Measurements from ENCODE around the gene OTX1. TPM values are rescaled to one million over a fixed set of nuclear protein-coding genes. Genes with fewer than 3 reads are reported as not detected.

The OTX1 gene
- total and polyA plus RNA-seq, 2 of the 4 experiments (the other 2 are of a cell fraction) = 0.03 TPM; not detected in 1

GRCh38 chr2:63051042-63051794, 588 bp downstream of the OTX1 start:
- Histone ChIP-seq H3K9ac (ENCODE audit: low read depth, low read length) (no peak overlapping the region), H2AK9ac (replicated peaks; ENCODE audit: low read depth, low read length, poor library complexity) (peak overlapping the region; percentile 34), H3K4me3 (ENCODE audit: insufficient read depth, low read depth, low read length) (peak overlapping the region; percentile 58), H4K20me1 (ENCODE audit: insufficient read depth, low read length) (peaks cover 13% of the 10 kb centered on the region; the same call in 1 of the 2 replicates), H4K91ac (ENCODE audit: insufficient read depth, low read depth, low read length) (no peak overlapping the region), H3K18ac (ENCODE audit: low read depth, low read length) (no peak overlapping the region), H3K4ac (ENCODE audit: low read depth, low read length) (no peak overlapping the region), H3K27me3 (ENCODE audit: control insufficient read depth, insufficient read depth, low read length) (peaks cover 84% of the 10 kb centered on the region), H3K27ac (ENCODE audit: insufficient read depth, low read length) (no peak overlapping the region), H3K36me3 (ENCODE audit: control insufficient read depth, insufficient read depth, low read length) (peaks cover 4% of the 10 kb centered on the region; the same call in 1 of the 2 replicates), H3K79me1 (ENCODE audit: low read depth in 1 of 2, low read length in 2 of 2) (no peaks in the 10 kb centered on the region), H3K4me2 (ENCODE audit: low read depth, low read length) (peak overlapping the region; percentile 100), H2BK20ac (ENCODE audit: low read depth, low read length) (no peak overlapping the region), H2BK15ac (ENCODE audit: low read depth, low read length) (no peak overlapping the region), H4K5ac (ENCODE audit: low read depth, low read length) (no peak overlapping the region), H3K14ac (replicated peaks; ENCODE audit: low read depth, low read length) (no peak overlapping the region), H2BK120ac (ENCODE audit: low read depth, low read length) (no peak overlapping the region), H2AFZ (replicated peaks; ENCODE audit: low read length, poor library complexity) (peak overlapping the region; percentile 91), H3K23ac (ENCODE audit: low read depth, low read length) (no peak overlapping the region; the same call in 1 of the 2 replicates), H4K8ac (ENCODE audit: low read depth in 2 of 2, low read length in 2 of 2) (no peak overlapping the region), H2BK5ac (ENCODE audit: low read depth, low read length, poor library complexity, severe bottlenecking) (no peak overlapping the region), H2AK5ac (ENCODE audit: low read depth, low read length) (no peak overlapping the region), H3K9me1 (ENCODE audit: insufficient read depth, low read length) (peaks cover 3% of the 10 kb centered on the region; the same call in 1 of the 2 replicates), H3K4me1 (ENCODE audit: control insufficient read depth, insufficient read depth, low read length) (peaks cover 7% of the 10 kb centered on the region), H3K56ac (ENCODE audit: extremely low read depth, insufficient read depth, low read length) (no peak overlapping the region), H3K9me3 (ENCODE audit: control insufficient read depth, insufficient read depth, low read length) (peaks cover 43% of the 10 kb centered on the region)
- no TSS peak for BruUV-seq (replicated peaks)
- TF ChIP-seq MXI1 (IDR thresholded peaks at IDR 0.05; ENCODE audit: borderline replicate concordance, low read depth, low read length) (no peak), NFE2L2 (IDR thresholded peaks at IDR 0.05; ENCODE audit: low read depth, low read length) (no peak), RAD21 (IDR thresholded peaks at IDR 0.05; ENCODE audit: low read length) (no peak), RCOR1 (IDR thresholded peaks at IDR 0.05; ENCODE audit: insufficient replicate concordance, low read length) (no peak), RFX5 (IDR thresholded peaks at IDR 0.05; ENCODE audit: low read depth, low read length) (no peak), CHD1 (IDR thresholded peaks at IDR 0.05; ENCODE audit: low read depth, low read length) (no peak), POLR2A (IDR thresholded peaks at IDR 0.05; ENCODE audit: low read depth, low read length) (no peak), MAZ (IDR thresholded peaks at IDR 0.05; ENCODE audit: borderline replicate concordance, low read depth, low read length) (no peak), SMC3 (IDR thresholded peaks at IDR 0.05; ENCODE audit: low read depth, low read length) (no peak), FOS (IDR thresholded peaks at IDR 0.05; ENCODE audit: low read depth, low read length) (no peak), BHLHE40 (IDR thresholded peaks at IDR 0.05; ENCODE audit: low read depth, low read length) (no peak)
- TF ChIP-seq, protein P1, sequence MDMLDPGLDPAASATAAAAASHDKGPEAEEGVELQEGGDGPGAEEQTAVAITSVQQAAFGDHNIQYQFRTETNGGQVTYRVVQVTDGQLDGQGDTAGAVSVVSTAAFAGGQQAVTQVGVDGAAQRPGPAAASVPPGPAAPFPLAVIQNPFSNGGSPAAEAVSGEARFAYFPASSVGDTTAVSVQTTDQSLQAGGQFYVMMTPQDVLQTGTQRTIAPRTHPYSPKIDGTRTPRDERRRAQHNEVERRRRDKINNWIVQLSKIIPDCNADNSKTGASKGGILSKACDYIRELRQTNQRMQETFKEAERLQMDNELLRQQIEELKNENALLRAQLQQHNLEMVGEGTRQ (IDR thresholded peaks at IDR 0.05; ENCODE audit: low read depth, low read length) = no peak
- TF ChIP-seq, protein P2, sequence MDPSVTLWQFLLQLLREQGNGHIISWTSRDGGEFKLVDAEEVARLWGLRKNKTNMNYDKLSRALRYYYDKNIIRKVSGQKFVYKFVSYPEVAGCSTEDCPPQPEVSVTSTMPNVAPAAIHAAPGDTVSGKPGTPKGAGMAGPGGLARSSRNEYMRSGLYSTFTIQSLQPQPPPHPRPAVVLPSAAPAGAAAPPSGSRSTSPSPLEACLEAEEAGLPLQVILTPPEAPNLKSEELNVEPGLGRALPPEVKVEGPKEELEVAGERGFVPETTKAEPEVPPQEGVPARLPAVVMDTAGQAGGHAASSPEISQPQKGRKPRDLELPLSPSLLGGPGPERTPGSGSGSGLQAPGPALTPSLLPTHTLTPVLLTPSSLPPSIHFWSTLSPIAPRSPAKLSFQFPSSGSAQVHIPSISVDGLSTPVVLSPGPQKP (IDR thresholded peaks at IDR 0.05; ENCODE audit: borderline replicate concordance, low read depth, low read length) = no peak
- CTCF ChIA-PET = no interaction called here
- whole genome bisulfite sequencing, 2 experiments (ENCODE audit: extremely low coverage in 2 of 2, insufficient read length in 1 of 2) = 23% methylated on average over 6 of the region's 42 CpGs; no CpG with 5 or more reads in 1 of the 2 experiments
- in situ Hi-C loops (cut with MboI; ENCODE audit: low sequenced_read_pairs) (no loop called here), intact Hi-C loops (cut with micrococcal nuclease) (no loop called here), dilution Hi-C loops (cut with HindIII; ENCODE audit: low sequenced_read_pairs, unreplicated experiment) (no loop called here)
- POLR2A ChIA-PET (ENCODE audit: unreplicated experiment) = no interaction called here
- no peak for DNase-seq
- no peak for ATAC-seq (ENCODE audit: low read depth)

Data from IMR-90 (cell line).